Measurements from ENCODE around the gene PTCD3.

GRCh38 chr2:86069783-86070339 is 36.2 kb upstream of the PTCD3 start:
- TF ChIP-seq CTCF (conservative IDR thresholded peaks at IDR 0.05; ENCODE audit: low read length) (no peak), EZH2phosphoT487 (IDR thresholded peaks at IDR 0.05; ENCODE audit: borderline replicate concordance) (no peak)

All from Loucy (cell line).